ENCODE data around the gene IFT22. TPM values are rescaled to one million over a fixed set of nuclear protein-coding genes. Genes with fewer than 3 reads are reported as not detected.

Gene IFT22
- total RNA-seq, 1 donor from 2014 or later = 16.2 TPM

GRCh38 chr7:101347477-101347876 is 25.9 kb upstream of the IFT22 start:
- no peak overlapping the region for H3K4me3 ChIP-seq
- intact Hi-C loops (cut with DNase I) = no loop called here
- H3K36me3 ChIP-seq = no peaks in the 10 kb centered on the region
- DNase-seq (no peak), ATAC-seq (no peak)
- H3K27ac ChIP-seq = no peak overlapping the region
- H3K4me1 ChIP-seq = no peaks in the 10 kb centered on the region
- TF ChIP-seq CTCF (IDR thresholded peaks at IDR 0.05) = no peak
- no peaks in the 10 kb centered on the region for H3K9me3 ChIP-seq
- H3K27me3 ChIP-seq = no peaks in the 10 kb centered on the region

- Histone ChIP-seq H3K27ac (no peak overlapping the region), H3K4me1 (no peaks in the 10 kb centered on the region), H3K9me3 (no peaks in the 10 kb centered on the region), H3K27me3 (no peaks in the 10 kb centered on the region), H3K4me3 (no peak overlapping the region), H3K36me3 (no peaks in the 10 kb centered on the region)
- DNase-seq (no peak), ATAC-seq (no peak)
- TF ChIP-seq CTCF (IDR thresholded peaks at IDR 0.05) = no peak
- intact Hi-C loops (cut with DNase I) = no loop called here
These were observed 21.3 kb upstream of the IFT22 start for GRCh38 chr7:101342892-101343291.

- no peak overlapping the region for H3K4me3 ChIP-seq
- intact Hi-C loops (cut with DNase I) = no loop called here
- no peak for DNase-seq
- no peak for TF ChIP-seq CTCF (IDR thresholded peaks at IDR 0.05)
- no peaks in the 10 kb centered on the region for H3K27me3 ChIP-seq
- no peak overlapping the region for H3K27ac ChIP-seq
- ATAC-seq = no peak
- H3K9me3 ChIP-seq = no peaks in the 10 kb centered on the region
- H3K36me3 ChIP-seq = no peaks in the 10 kb centered on the region
- no peaks in the 10 kb centered on the region for H3K4me1 ChIP-seq
These were observed 18.8 kb upstream of the IFT22 start for GRCh38 chr7:101340379-101340778.

GRCh38 chr7:101333912-101334311 is 12.3 kb upstream of the IFT22 start:
- no peak for ATAC-seq
- no peaks in the 10 kb centered on the region for H3K4me1 ChIP-seq
- DNase-seq = no peak
- intact Hi-C loops (cut with DNase I) = no loop called here
- no peaks in the 10 kb centered on the region for H3K9me3 ChIP-seq
- no peaks in the 10 kb centered on the region for H3K36me3 ChIP-seq
- no peak for TF ChIP-seq CTCF (IDR thresholded peaks at IDR 0.05)
- H3K27me3 ChIP-seq = peaks cover 5% of the 10 kb centered on the region
- H3K27ac ChIP-seq = no peak overlapping the region
- no peak overlapping the region for H3K4me3 ChIP-seq

GRCh38 chr7:101332026-101332425 is 10.4 kb upstream of the IFT22 start:
- Histone ChIP-seq H3K4me1 (no peaks in the 10 kb centered on the region), H3K36me3 (no peaks in the 10 kb centered on the region), H3K9me3 (no peaks in the 10 kb centered on the region), H3K27ac (no peak overlapping the region), H3K27me3 (peaks cover 10% of the 10 kb centered on the region), H3K4me3 (no peak overlapping the region)
- DNase-seq (no peak), ATAC-seq (no peak)
- TF ChIP-seq CTCF (IDR thresholded peaks at IDR 0.05) = no peak
- intact Hi-C loops (cut with DNase I) = no loop called here

- Histone ChIP-seq H3K27ac (no peak overlapping the region), H3K9me3 (no peaks in the 10 kb centered on the region), H3K4me1 (no peaks in the 10 kb centered on the region), H3K4me3 (no peak overlapping the region), H3K27me3 (peaks cover 10% of the 10 kb centered on the region), H3K36me3 (no peaks in the 10 kb centered on the region)
- ATAC-seq (no peak), DNase-seq (no peak)
- TF ChIP-seq CTCF (IDR thresholded peaks at IDR 0.05) = no peak
- intact Hi-C loops (cut with DNase I) = no loop called here
These were observed 8.4 kb upstream of the IFT22 start for GRCh38 chr7:101330011-101330484.

All from upper lobe of right lung (tissue), 1 donor.